NOMO-1 (cell line): ENCODE data around the gene ZFPL1.

Source experiments
- DNase-seq, 2 experiments: peaks; one replicate each; lab custom pipeline; 2025; ENCODE audit not compliant: unreplicated experiment in 2 of 2; lab: John Stamatoyannopoulos, UW

Gene ZFPL1

GRCh38 chr11:65083834-65084597 lies at the start of gene ZFPL1, which contains the start of gene CDCA5:
ZFPL1 (plus strand) TSS chr11:65084222; CDS start chr11:65084699, 477 bp downstream.
CDCA5 (minus strand) TSS chr11:65084040; CDS start chr11:65083978, 62 bp downstream.
- DNase-seq: peak; percentile 92 to 97

- DNase-seq: no peak
Measured at GRCh38 chr11:65034423-65034822, 49.6 kb upstream of the ZFPL1 start.

GRCh38 chr11:65035579-65035978 lies 48.4 kb upstream of the ZFPL1 start:
- no peak for DNase-seq

GRCh38 chr11:65036931-65037330 lies 47.1 kb upstream of the ZFPL1 start:
- no peak for DNase-seq

GRCh38 chr11:65040520-65040846 lies 43.5 kb upstream of the ZFPL1 start:
- no peak for DNase-seq

GRCh38 chr11:65040847-65041622 lies 43.0 kb upstream of the ZFPL1 start, which contains the start of gene SAC3D1:
SAC3D1 (plus strand) TSS chr11:65041210; CDS start chr11:65041293, 83 bp downstream.
- peak; percentile 97 to 98 for DNase-seq

- DNase-seq: no peak
Measured at GRCh38 chr11:65042891-65043290, 41.1 kb upstream of the ZFPL1 start.

GRCh38 chr11:65043881-65044501 lies 40.0 kb upstream of the ZFPL1 start:
- peak; percentile 50 to 59 for DNase-seq

- no peak for DNase-seq
Measured at GRCh38 chr11:65045061-65045460, 39.0 kb upstream of the ZFPL1 start.

GRCh38 chr11:65045728-65046127 lies 38.3 kb upstream of the ZFPL1 start:
- DNase-seq: no peak

- DNase-seq: no peak
Measured at GRCh38 chr11:65047581-65048422, 36.2 kb upstream of the ZFPL1 start.

GRCh38 chr11:65051398-65051858 lies 32.6 kb upstream of the ZFPL1 start:
- DNase-seq: no peak

- no peak for DNase-seq
Measured at GRCh38 chr11:65053827-65054508, 30.1 kb upstream of the ZFPL1 start.

- no peak for DNase-seq
Measured at GRCh38 chr11:65055538-65055937, 28.5 kb upstream of the ZFPL1 start.

GRCh38 chr11:65056999-65057398 lies 27.0 kb upstream of the ZFPL1 start:
- no peak for DNase-seq

GRCh38 chr11:65057526-65057925 lies 26.5 kb upstream of the ZFPL1 start:
- no peak for DNase-seq

GRCh38 chr11:65058012-65058411 lies 26.0 kb upstream of the ZFPL1 start:
- DNase-seq: no peak

- DNase-seq: no peak
Measured at GRCh38 chr11:65058419-65059054, 25.5 kb upstream of the ZFPL1 start, which contains the start of gene NAALADL1. NAALADL1 (minus strand) TSS chr11:65058553; CDS start chr11:65058521, 32 bp downstream.

- DNase-seq: no peak
Measured at GRCh38 chr11:65059523-65059922, 24.5 kb upstream of the ZFPL1 start.
